Inflammatory macrophage treated with lipopolysaccharide for 4 hours (primary cell): Measurements from ENCODE around the gene NOTUM.
A peak's percentile ranks its signal among the peaks of the same experiment; 100 is the strongest.

Source experiments
- DNase-seq: peaks from one replicate; pipeline ENCODE4 v3.0.0-alpha.2; 2020

NOTUM gene

GRCh38 chr17:81976332-81977210, 15.6 kb upstream of the NOTUM start:
- DNase-seq = peak; percentile 27

GRCh38 chr17:81973432-81973831, 12.4 kb upstream of the NOTUM start:
- no peak for DNase-seq

- no peak for DNase-seq
Observed at GRCh38 chr17:81968850-81969812, 8.1 kb upstream of the NOTUM start.

GRCh38 chr17:81968396-81968745, 7.4 kb upstream of the NOTUM start:
- no peak for DNase-seq

GRCh38 chr17:81967533-81968395, 6.8 kb upstream of the NOTUM start:
- peak; percentile 75 for DNase-seq

- DNase-seq = no peak
Observed at GRCh38 chr17:81967244-81967532, 6.2 kb upstream of the NOTUM start.

GRCh38 chr17:81966343-81967243, 5.6 kb upstream of the NOTUM start:
- DNase-seq = peak; percentile 32

- DNase-seq = no peak
Observed at GRCh38 chr17:81964081-81964849, 3.3 kb upstream of the NOTUM start.

GRCh38 chr17:81962499-81963441, 1.8 kb upstream of the NOTUM start:
- DNase-seq = no peak

- DNase-seq = no peak
Observed at GRCh38 chr17:81961521-81962498, 823 bp upstream of the NOTUM start.

GRCh38 chr17:81960130-81960958, 643 bp downstream of the NOTUM start:
- DNase-seq = no peak

- peak; percentile 57 for DNase-seq
Observed at GRCh38 chr17:81959362-81960129, 1.4 kb downstream of the NOTUM start.

- DNase-seq = no peak
Observed at GRCh38 chr17:81958633-81959342, 2.2 kb downstream of the NOTUM start.

- DNase-seq = no peak
Observed at GRCh38 chr17:81957691-81958432, 3.1 kb downstream of the NOTUM start.
